Inflammatory macrophage (primary cell): ENCODE measurements around the gene FAM13A.

ENCODE experiments used
- DNase-seq, 2 donors: peaks; one replicate each; pipeline ENCODE4 v3.0.0-alpha.2; 2020 to 2022

FAM13A gene

GRCh38 chr4:88742561-88742960, 314.4 kb downstream of the FAM13A start:
- no peak for DNase-seq

GRCh38 chr4:88738180-88738579, 318.8 kb downstream of the FAM13A start:
- no peak for DNase-seq

- no peak for DNase-seq
Measured at GRCh38 chr4:88737307-88737941, 319.6 kb downstream of the FAM13A start.

DNA sequence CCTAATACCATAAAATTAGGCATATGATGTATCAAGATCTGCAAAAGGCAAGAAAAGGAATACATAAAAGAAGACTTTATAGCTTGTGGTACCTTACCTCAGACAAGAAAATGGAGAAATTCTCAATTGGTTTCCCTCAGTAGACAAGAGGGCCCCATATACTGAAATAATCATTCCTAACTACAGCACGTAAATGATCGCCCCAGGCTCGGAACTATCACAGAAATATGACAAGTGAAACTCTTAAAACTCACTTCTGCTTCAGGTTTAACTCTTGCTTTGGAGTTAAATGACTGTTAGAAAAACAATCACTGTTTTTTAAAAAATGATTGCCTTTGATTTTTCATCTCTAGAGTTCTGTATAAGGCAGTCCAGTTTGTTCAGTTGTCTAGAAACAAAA, 320.7 kb downstream of the FAM13A start:
- no peak for DNase-seq

DNA sequence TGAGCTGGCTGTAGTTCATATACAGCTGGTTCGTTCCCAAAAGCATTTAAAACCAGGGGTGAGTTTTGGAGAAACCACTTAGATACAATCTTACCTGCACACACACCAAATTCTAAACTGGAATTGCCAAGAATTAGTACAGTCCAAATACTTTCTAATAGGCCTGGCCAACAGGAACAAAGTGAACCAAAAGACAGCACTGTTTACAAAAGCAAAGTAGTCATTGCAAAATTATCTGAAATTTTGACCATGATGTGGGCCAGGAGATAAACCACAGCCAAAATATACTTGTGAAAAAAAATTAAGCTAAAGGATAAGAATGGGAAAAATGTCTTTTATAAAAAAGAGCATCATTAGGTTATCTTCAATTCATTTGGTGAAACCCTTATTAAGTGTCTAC, 321.4 kb downstream of the FAM13A start:
- no peak for DNase-seq

- DNase-seq: peak in 1 of 2 donors; percentile 7
Measured at GRCh38 chr4:88734403-88734949, 322.5 kb downstream of the FAM13A start.

- DNase-seq: no peak
Measured at GRCh38 chr4:88732714-88733368, 324.1 kb downstream of the FAM13A start.

GRCh38 chr4:88731381-88731780, 325.6 kb downstream of the FAM13A start:
- no peak for DNase-seq

GRCh38 chr4:88730811-88731210, 326.2 kb downstream of the FAM13A start:
- no peak for DNase-seq

GRCh38 chr4:88729146-88729760, 327.7 kb downstream of the FAM13A start:
- DNase-seq: no peak

GRCh38 chr4:88728146-88728545, 328.8 kb downstream of the FAM13A start:
- no peak for DNase-seq

DNA sequence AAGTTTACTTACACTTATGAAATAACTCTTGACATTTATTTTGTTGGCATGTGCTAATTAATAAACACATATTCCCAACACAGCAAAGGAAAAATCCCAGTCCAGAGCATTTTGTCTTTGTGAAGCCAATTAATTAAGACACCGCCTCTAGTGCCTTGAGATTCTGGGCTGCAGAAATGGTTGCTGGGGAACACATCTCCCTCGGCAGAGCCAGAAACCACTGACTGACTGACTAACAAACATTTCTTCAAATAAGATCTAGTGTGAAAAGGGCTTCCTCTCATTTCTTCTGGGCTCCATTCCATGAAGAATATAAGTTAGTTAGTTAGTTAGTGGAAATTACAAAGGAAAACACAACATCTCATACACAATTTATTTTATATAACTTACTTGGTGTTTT, 331.0 kb downstream of the FAM13A start:
- DNase-seq: no peak

DNA sequence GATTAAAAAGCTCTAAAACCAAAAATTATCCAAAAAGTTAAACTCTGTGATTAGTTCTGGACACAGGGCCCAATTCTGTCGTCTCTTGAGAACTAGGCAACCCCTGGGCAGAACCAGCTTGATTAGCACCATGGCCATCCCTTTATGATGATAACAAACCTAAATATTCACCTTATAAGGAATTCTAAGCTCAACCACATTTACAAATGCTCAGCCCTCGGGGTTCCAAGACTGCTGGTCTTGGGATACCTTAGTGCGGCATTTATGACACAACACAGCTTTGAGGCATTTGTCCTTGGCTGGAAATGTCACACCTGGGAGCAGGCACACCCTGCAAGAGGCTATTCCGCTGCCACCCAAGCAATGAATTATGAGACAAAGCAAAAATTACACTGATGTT, 331.8 kb downstream of the FAM13A start:
- no peak for DNase-seq

GRCh38 chr4:88724406-88724805, 332.6 kb downstream of the FAM13A start:
- no peak for DNase-seq

DNA sequence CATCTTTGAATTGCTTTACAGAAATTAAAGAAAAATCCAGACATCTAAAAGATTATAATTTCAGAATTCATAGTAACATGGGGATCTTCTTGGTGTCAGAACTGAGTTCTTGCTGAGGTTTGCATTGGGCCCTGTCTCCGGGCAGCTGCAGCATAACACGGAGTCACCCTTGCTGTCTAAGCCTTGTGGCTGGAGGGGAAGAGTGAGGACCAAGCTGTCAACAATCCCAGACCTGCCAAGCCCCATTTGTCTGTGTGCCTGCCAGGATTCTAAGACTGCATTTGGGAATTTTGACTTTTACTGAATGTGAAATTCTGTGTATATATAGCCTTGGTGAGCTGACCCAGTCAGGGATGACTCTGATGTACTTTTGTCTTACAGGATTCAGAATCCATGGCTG, 334.2 kb downstream of the FAM13A start:
- no peak for DNase-seq

GRCh38 chr4:88722276-88722780, 334.7 kb downstream of the FAM13A start:
- no peak for DNase-seq

DNA sequence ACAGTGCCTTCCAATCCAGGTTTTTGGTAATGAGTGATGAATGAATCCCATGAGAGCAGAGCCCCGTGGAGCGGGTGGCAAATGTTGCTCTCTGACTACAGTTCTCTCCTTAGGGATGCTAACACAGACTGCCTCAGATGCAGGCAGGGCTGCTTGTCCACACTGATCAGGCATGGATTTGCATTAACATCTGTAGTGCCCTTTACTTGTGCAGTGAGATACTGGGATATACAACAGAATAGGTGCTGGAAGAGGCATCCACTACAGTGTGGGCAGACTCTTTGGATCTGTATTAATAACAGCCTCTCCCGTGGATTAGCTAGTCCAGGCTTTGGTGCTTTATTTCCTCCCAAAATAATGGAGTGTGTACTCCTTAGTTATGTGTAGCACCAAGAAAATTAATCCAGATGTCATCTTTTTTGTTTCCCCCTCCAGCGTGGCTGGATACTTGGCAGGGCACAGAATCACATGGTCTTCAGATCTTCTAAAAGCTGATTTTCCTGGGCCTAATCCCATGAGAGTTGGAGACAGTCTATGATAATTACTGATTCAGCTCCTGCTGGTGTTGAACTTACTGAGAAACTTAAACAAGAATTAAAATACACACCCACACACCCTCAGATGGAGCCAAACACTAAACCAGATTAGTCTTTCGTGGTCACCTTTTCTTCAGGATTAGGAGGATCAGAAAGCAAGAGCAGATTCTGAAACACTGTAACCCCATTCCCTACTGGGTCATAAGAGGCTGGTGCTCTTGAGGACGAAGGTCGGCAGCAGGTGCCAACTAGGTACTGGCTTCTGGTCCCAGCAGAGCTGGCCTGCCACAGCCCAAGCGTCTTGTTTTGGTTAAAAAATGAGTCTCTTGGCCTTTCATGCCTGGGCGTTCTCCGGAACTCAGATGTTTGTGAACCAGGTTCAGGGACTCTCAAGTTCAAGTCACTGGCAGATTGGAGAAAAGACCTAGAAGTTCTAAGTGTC, 336.2 kb downstream of the FAM13A start:
- DNase-seq: no peak

DNA sequence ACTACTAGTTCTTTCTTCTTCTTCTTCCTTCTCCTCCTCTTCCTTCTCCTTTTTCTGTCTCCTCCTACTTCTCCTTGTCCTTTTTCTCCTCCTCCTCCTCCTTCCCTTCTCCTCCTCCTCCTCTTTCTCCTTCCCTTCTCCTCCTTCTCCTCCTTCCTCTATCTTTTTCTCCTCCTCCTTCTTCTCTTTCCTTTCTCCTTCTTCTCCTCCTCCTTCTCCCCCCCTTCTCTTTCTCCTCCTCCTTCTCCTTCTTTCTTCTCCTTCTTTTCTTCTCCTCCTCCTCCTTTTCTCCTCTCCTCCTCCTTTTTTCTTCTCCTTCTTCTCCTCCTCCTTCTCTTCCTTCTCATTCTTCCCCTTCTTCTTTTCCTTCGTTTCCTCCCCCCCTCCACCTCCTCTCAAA, 337.6 kb downstream of the FAM13A start:
- no peak for DNase-seq

DNA sequence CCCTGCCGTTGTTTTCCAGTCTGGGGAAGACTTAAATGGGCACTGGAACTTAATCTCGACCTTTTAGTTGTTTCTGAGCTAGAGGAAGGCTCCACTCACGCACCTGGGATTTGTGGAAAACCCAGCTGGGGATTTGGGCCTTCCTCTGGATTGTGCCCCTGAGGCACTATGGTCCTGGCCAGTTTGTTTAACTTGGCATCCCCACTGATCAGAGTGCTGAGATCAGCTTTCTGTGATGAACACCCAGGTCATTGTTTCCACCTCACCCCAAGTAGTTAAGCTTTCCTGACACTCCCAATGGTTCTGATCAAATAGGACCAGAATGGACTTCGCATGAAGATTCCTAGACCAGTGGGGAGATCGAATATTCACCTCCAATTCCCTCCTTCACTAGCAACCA, 338.9 kb downstream of the FAM13A start:
- no peak for DNase-seq

- no peak for DNase-seq
Measured at GRCh38 chr4:88713782-88714181, 343.2 kb downstream of the FAM13A start.

GRCh38 chr4:88709989-88710388, 347.0 kb downstream of the FAM13A start:
- no peak for DNase-seq

GRCh38 chr4:88706574-88706973, 350.4 kb downstream of the FAM13A start:
- no peak for DNase-seq
